Measurements from ENCODE around the gene UACA.

UACA gene

DNA sequence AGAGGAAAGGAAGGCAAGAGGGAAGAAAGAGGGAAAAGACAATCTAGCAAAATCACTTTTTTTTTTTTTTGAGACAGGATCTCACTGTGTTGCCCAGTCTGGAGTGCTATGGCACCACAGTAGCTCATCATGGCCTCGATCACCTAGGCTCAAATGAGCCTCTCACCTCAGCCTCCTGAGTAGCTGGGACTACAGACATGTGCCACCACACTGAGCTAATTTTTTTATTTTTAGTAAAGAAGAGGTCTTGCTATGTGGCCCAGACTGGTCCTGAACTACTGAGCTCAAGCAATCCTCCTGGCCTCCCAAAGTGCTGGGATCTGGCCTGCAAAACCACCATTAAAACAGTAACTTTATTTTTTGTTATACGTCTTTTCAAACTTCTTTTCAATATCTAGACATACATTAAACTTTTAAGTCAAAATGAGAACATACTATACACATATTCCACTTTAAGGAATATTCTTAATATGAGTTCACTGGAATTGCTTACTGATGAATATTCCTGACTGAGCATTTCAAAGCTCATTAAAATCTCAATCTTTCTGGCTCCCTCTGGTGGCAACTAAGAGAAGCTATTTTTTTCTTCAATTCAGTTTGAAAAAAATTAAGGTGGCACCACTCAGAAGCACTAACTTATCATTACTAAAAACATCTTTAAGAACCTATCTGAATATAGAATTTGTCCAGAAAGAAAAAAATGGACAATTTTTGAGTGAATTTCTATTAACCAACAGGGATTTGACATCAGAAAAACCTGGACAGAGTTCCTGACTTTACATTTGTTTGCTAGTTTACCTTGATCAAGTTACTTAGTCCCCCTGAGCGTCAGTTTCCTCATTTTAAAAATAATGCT, 40.9 kb downstream of the UACA start:
- POLR2A ChIA-PET = no interaction called here
- DNase-seq (ENCODE audit: extremely low spot score) = peak; percentile 39

GRCh38 chr15:70720228-70721016, 42.9 kb downstream of the UACA start:
- ChIA-PET POLR2A (no interaction called here), CTCF (no interaction called here)
- no peak for TF ChIP-seq CTCF (IDR thresholded peaks at IDR 0.05; ENCODE audit: control extremely low read depth, extremely low read depth, low read depth, missing control alignments)

More for the DNA sequence above, 40.9 kb downstream of the UACA start:
- CTCF ChIA-PET = interaction anchor here (0.9 to 3.1 kb wide), 40 partner anchors 9 to 1248 kb away, joined by 3 to 33 read pairs (median 4); partner anchors contain the start of gene UACA
- TF ChIP-seq CTCF (IDR thresholded peaks at IDR 0.05; ENCODE audit: control extremely low read depth, extremely low read depth, low read depth, missing control alignments) = peak; percentile 64

GRCh38 chr15:70717237-70717793, 46.0 kb downstream of the UACA start:
- DNase-seq (ENCODE audit: extremely low spot score) = no peak
- POLR2A ChIA-PET = no interaction called here
- no peak for TF ChIP-seq CTCF (IDR thresholded peaks at IDR 0.05; ENCODE audit: control extremely low read depth, extremely low read depth, low read depth, missing control alignments)
- CTCF ChIA-PET = no interaction called here

More at GRCh38 chr15:70720228-70721016, 42.9 kb downstream of the UACA start:
- DNase-seq (ENCODE audit: extremely low spot score) = no peak

DNA sequence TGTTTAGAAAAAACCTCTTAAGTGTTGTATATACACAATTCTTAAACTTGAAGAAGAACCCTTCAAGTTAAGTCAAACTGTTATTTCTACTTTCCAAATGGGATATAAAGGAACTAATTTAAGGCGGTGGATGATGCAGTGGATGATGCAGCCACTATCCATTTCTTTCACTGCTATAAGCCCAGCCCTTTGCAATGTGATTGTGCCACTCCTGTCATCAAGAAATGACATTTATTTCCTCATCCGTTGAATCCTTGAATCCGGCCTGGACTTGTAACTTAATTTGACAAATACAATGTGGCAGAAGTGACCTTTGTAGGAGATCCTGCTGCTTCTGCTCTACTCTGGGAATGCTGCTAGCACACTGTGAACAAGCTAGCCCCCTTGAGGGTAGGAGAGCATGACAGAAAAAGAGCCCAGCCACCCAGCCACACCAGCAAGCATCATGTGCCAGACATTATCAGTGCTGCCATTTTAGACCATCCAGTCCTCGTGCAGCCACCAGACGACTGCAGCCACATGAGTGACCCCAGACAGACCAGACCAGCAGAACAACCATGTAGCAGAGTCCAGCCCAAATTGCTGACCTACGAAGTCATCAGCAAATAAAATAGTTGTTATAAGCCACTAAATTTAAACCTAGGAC, 47.4 kb downstream of the UACA start:
- CTCF ChIA-PET = interaction anchor here (0.9 kb wide), 1 partner anchor 19 kb away, joined by 3 read pairs; no protein-coding TSS in a partner anchor
- POLR2A ChIA-PET = no interaction called here
- DNase-seq (ENCODE audit: extremely low spot score) = no peak

DNA sequence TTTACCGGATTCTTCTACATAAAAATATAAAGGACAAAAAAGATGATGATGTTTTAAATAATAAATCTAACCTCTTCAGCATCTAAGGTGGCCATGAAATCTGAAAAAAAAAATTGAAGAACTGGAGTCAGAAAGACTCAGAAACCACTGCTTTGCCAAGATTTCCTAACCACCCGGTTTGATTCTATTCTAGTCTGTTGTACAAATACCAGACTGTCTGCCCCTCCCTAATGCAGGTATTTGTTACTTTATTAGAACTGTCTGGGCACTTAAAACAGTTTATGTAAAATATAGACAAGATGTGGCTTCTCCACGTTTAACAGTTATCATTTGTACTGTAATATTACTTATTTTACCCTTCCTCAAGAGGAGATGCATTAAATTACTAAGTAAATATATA, 48.8 kb downstream of the UACA start:
- ChIA-PET CTCF (interaction anchor here (0.9 to 3.8 kb wide), 3 partner anchors 9 to 97 kb away, joined by 3 to 28 read pairs (median 3); no protein-coding TSS in a partner anchor), POLR2A (no interaction called here)
- TF ChIP-seq CTCF (IDR thresholded peaks at IDR 0.05; ENCODE audit: control extremely low read depth, extremely low read depth, low read depth, missing control alignments) = no peak
- no peak for DNase-seq (ENCODE audit: extremely low spot score)

More for the DNA sequence above, 47.4 kb downstream of the UACA start:
- TF ChIP-seq CTCF (IDR thresholded peaks at IDR 0.05; ENCODE audit: control extremely low read depth, extremely low read depth, low read depth, missing control alignments) = no peak

GRCh38 chr15:70714015-70714414, 49.3 kb downstream of the UACA start:
- CTCF ChIA-PET = interaction anchor here (0.9 to 3.8 kb wide), 2 partner anchors 9 to 10 kb away, joined by 3 to 28 read pairs; no protein-coding TSS in a partner anchor
- DNase-seq (ENCODE audit: extremely low spot score) = no peak
- POLR2A ChIA-PET = no interaction called here
- TF ChIP-seq CTCF (IDR thresholded peaks at IDR 0.05; ENCODE audit: control extremely low read depth, extremely low read depth, low read depth, missing control alignments) = no peak

Measured in GM10248 (cell line).